Adrenal gland (tissue), 12 donors: ENCODE results near the gene CCDC85C. TPM values are rescaled to one million over a fixed set of nuclear protein-coding genes. Genes with fewer than 3 reads are reported as not detected.
A peak's percentile ranks its signal among the peaks of the same experiment; 100 is the strongest.

Experiments used
- DNase-seq, 7 donors: peaks; one replicate each; pipeline ENCODE4 v3.0.0-alpha.2; 2019 to 2020
- H3K27ac ChIP-seq, 5 donors: fragments of 200-600 bp; sonication (generic) in 4 of 5; 1 replicate in 3 of 5; 2 replicates in 2 of 5; pipeline versions ENCODE4 v1.5.1 to v1.8.0; 2016 to 2020; ENCODE audit warnings: mild to moderate bottlenecking in 1 of 5
- H3K27me3 ChIP-seq: fragments of 200-600 bp; 2 replicates; pipeline ENCODE4 v1.8.0; 2021
- H3K36me3 ChIP-seq, 2 donors: fragments of 200-600 bp; replicated peaks in 1 of 2; 1 replicate in 1 of 2; 2 replicates in 1 of 2; pipeline versions ENCODE4 v1.5.1 to v1.8.0; 2018 to 2022
- H3K4me1 ChIP-seq, 2 donors: fragments of 200-600 bp; replicated peaks in 1 of 2; 1 replicate in 1 of 2; 2 replicates in 1 of 2; pipeline versions ENCODE4 v1.5.1 to v1.8.0; 2018 to 2021
- H3K4me3 ChIP-seq, 4 donors: fragments of 200-600 bp; sonication (generic) in 3 of 4; one replicate each; pipeline ENCODE4 v1.5.1; 2016 to 2018
- H3K9me3 ChIP-seq, 3 donors: fragments of 200-600 bp; sonication (generic) in 1 of 3; replicated peaks in 1 of 3; 1 replicate in 2 of 3; 2 replicates in 1 of 3; pipeline versions ENCODE4 v1.5.1 to v1.8.0; 2016 to 2021
- CTCF ChIP-seq, 6 experiments: fragments of 450-650 bp in 4 of 6; fragments of 200-600 bp in 2 of 6; sonication (generic) in 1 of 6; IDR thresholded peaks; 1 replicate in 5 of 6; 2 replicates in 1 of 6; pipeline versions ENCODE4 v1.5.1 to v1.8.0; 2016 to 2021; ENCODE audit warnings: antibody characterized with exemption in 6 of 6, mild to moderate bottlenecking in 2 of 6, moderate library complexity in 1 of 6
- POLR2A ChIP-seq, 2 donors: fragments of 450-650 bp; IDR thresholded peaks; one replicate each; pipeline ENCODE4 v1.6.1; 2017; ENCODE audit warnings: antibody characterized with exemption in 2 of 2, mild to moderate bottlenecking in 2 of 2, moderate library complexity in 1 of 2
- WGBS, 4 donors: extraction: QIAGEN DNeasy Blood & Tissue Kit in 2 of 4; methylation state at CpG; one replicate each; pipeline versions ENCODE4 v1.1.5 to v1.1.7; 2013 to 2017; 5-methylcytosine and 5-hydroxymethylcytosine counted together
- intact Hi-C, 2 donors: fragments of 100-400 bp; cut with DNase I; formaldehyde crosslinking; loops; one replicate each; pipeline versions ENCODE4 v1.14.1 to v1.15.0; 2022 to 2023
- polyA plus RNA-seq, 3 donors: library from polyadenylated mRNA; stranded (reverse); fragments of 200-250 nt in 2 of 3; fragments of 350-450 nt in 1 of 3; fragmentation: Illumina TruSeq in 1 of 3; extraction: RNeasy Lipid Tissue Mini Kit (QIAGEN cat#74804) in 1 of 3; gene quantifications; one replicate each; pipeline ENCODE4 v1.2.3, GENCODE V29; 2013 to 2014
- total RNA-seq, 9 donors: library from RNA; depleted of rRNA in 4 of 9; stranded (reverse); fragments of >200 nt in 4 of 9; fragments of 120-200 nt in 1 of 9; fragmentation: NEBNext Ultra II Directional in 1 of 9; extraction: Animal tissue kit (Norgen Biotek cat#: 25700) in 1 of 9; gene quantifications; one replicate each; pipeline versions ENCODE4 v1.1.0 to v1.2.4, GENCODE V29; 2013 to 2023
- donor health status: healthy with polysubstance abuse.
- donor health status: Bipolar disorder and iron deficiency.
- donor health status: DM: yes; HTN: yes; CAD: no.
- donor health status: DM: no; HTN: no; CAD: no.
- donor health status: DM: no; HTN: no; CAD: no.
- donor health status: DM: yes; HTN: yes; CAD: no.

The CCDC85C gene
- total and polyA plus RNA-seq, 12 donors, result 4.2 to 59.0 (median 37.9) TPM

- H3K4me3 ChIP-seq, result no peak overlapping the region
- no peak overlapping the region for H3K27ac ChIP-seq
- H3K36me3 ChIP-seq, result no peaks in the 10 kb centered on the region
- no peaks in the 10 kb centered on the region for H3K27me3 ChIP-seq
- TF ChIP-seq POLR2A (IDR thresholded peaks at IDR 0.05) (no peak), CTCF (IDR thresholded peaks at IDR 0.05) (no peak)
- H3K9me3 ChIP-seq, result no peaks in the 10 kb centered on the region
- intact Hi-C loops, result no loop called here
- DNase-seq, result no peak
- WGBS, 4 donors, result 89 to 100% (median 91%) methylated on average over 4 to 12 of the region's 12 CpGs
- H3K4me1 ChIP-seq, result peaks cover 12 to 15% of the 10 kb centered on the region in 2 donors
Measured at GRCh38 chr14:99525699-99526080, 78.3 kb downstream of the CCDC85C start.

- Histone ChIP-seq H3K4me1 (peaks cover 12 to 15% of the 10 kb centered on the region in 2 donors), H3K36me3 (no peaks in the 10 kb centered on the region), H3K27ac (peak overlapping the region in 1 of 5 donors; percentile 45), H3K4me3 (no peak overlapping the region), H3K9me3 (no peaks in the 10 kb centered on the region), H3K27me3 (no peaks in the 10 kb centered on the region)
- intact Hi-C loops, result no loop called here
- DNase-seq, result peak in 1 of 7 donors; percentile 33
- WGBS, 4 donors, result 72 to 80% (median 78%) methylated on average over 10 to 17 of the region's 17 CpGs
- TF ChIP-seq POLR2A (IDR thresholded peaks at IDR 0.05) (no peak), CTCF (IDR thresholded peaks at IDR 0.05) (peak in 2 of 6 experiments; percentile 17 to 20)
Measured at GRCh38 chr14:99524804-99525698, 79.0 kb downstream of the CCDC85C start.

- peaks cover 12 to 15% of the 10 kb centered on the region in 2 donors for H3K4me1 ChIP-seq
Measured at GRCh38 chr14:99524091-99524661, 79.8 kb downstream of the CCDC85C start.

More at GRCh38 chr14:99524091-99524661, 79.8 kb downstream of the CCDC85C start:
- Histone ChIP-seq H3K4me3 (no peak overlapping the region), H3K27me3 (no peaks in the 10 kb centered on the region), H3K9me3 (no peaks in the 10 kb centered on the region), H3K36me3 (no peaks in the 10 kb centered on the region), H3K27ac (peak overlapping the region in 1 of 5 donors; percentile 45)
- 82 to 88% (median 84%) methylated on average over 15 to 16 of the region's 16 CpGs for WGBS, 4 donors
- no peak for DNase-seq
- intact Hi-C loops, result no loop called here
- TF ChIP-seq CTCF (IDR thresholded peaks at IDR 0.05), result no peak
- TF ChIP-seq POLR2A (IDR thresholded peaks at IDR 0.05), result no peak
